NCI-H2081 treated with DMSO at 0.1 percent for 48 hours (cell line): ENCODE results near the gene ERMARD.

Experiments
- DNase-seq: peaks from one replicate; lab custom pipeline; 2025; lab: John Stamatoyannopoulos, UW

The ERMARD gene

DNA sequence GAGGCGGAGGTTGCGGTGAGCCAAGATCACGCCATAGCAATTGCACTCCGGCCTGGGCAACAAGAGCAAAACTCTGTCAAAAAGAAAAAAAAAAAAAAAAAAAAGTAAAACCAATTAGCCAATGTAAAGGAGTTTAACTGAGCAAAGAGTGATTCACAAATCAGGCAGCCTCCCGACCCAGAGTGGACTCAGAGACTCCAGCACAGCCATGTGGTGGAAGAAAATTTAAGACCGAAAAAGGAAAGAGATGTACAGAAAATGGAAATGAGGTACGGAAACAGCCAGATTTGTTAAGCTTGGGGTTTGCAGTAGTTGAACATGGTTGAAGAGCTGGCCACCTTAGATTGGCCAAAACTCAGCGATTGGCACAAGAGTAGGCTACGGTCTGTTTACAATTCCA, 51.4 kb downstream of the ERMARD start:
- DNase-seq: no peak

DNA sequence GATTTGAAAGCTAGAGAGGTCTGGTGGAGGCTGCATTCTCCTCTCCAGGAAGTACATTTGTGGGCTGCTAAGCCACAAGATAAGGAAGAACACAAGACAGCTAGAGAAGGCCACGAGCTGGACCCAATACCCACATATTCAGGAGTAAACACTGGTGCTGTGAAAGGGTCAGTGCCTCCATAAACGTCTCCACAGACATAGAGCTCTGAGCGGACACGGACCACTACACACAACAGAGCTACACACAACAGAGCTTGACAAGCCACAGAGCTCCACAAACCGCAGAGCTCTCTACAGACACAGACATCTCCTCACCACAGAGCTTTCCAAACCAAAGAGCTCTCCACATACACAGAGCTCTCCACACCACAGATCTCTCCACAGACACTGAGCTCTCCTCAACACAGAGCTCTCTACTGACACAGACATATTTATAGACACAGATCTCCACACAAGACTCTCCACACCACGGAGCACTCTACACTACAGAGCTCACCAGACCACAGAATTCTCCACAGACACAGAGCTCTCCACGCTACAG, 51.9 kb downstream of the ERMARD start:
- no peak for DNase-seq

DNA sequence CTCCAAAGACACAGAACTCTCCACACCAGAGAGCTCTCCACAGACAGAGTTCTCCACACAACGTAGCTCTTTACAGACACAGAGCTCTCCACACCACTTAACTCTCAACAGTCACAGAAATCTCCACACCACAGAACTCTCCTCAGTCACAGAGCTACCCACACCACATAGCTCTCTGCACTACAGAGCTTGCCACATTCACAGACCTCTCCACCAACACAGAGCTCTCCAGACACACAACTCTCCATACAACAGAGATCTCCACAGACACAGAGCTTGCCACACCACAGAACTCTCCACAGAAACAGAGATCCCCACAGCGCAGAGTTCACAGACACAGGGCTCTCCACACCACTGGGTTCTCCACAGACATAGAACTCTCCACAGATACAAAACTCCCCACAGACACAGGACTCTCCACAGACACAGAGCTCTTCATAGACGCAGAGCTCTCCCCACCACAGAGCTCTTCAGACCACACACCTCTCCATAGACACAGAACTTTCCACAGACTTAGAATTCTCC, 52.5 kb downstream of the ERMARD start:
- no peak for DNase-seq

DNA sequence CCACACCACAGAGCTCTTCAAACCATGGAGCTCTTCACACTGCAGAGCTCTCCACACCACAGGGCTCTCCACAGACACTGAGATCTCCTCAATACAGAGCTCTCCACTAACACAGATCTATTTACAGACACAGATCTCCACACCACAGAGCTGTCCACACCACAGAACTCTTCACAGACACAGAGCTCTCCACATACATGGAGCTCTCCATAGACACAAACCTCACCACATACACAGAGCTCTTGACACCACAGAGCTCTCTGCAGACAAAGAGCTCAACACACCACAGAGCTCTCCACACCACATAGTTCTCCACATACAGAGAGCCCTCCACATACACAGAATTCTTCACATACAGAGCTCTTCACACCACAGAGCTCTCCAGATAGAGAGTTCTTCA, 53.0 kb downstream of the ERMARD start:
- no peak for DNase-seq

DNA sequence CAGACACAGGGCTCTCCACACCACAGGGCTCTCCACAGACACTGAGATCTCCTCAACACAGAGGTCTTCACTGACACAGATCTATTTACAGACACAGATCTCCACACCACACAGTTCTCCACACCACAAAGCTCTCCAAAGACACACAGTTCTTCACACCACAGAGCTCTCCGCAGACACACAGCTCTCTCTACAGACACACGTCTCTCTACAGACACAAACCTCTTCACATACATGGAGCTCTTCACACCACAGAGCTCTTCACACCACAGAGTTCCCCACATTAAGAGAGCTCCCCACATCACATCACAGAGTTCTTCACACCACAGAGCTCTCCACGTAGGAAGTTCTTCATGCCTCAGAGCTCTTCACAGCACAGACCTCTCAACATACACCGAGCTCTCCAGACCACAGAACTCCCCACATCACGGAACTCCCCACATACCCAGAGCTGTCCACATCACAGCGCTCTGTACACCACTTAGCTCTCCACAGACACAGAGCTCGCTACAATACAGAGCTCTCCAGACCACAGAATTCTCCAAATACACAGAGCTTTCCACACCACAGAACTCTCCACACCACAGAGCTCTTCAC, 53.9 kb downstream of the ERMARD start:
- DNase-seq: no peak

DNA sequence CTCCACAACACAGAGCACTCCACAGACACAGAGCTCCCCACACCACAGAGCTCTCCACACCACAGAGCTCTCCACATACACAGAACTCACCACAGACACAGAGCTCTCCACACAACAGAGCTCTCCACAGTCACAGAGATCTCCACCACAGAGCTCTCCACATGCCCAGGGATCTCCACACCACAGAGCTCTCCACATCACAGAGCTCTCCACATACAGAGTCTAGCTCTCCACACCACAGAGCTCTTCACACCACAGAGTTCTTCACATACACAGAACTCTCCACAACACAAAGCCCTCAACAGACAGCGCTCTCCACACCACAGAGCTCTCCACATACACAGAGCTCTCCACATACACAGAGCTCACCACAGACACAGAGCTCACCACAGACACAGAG, 55.3 kb downstream of the ERMARD start:
- DNase-seq: no peak

DNA sequence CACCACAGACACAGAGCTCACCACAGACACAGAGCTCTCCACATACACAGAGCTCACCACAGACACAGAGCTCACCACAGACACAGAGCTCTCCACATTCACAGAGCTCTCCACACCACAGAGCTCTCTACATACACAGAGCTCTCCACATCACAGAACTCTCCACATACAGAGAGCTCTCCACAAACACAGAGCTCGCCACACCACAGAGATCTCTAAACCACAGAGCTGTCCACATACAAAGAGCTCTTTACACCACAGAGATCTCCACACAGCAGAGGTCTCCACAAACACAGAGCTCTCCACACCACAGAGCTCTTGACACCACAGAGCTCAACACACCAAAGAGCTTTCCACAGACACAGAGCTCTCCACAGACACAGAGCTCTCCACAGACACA, 55.8 kb downstream of the ERMARD start:
- DNase-seq: no peak

DNA sequence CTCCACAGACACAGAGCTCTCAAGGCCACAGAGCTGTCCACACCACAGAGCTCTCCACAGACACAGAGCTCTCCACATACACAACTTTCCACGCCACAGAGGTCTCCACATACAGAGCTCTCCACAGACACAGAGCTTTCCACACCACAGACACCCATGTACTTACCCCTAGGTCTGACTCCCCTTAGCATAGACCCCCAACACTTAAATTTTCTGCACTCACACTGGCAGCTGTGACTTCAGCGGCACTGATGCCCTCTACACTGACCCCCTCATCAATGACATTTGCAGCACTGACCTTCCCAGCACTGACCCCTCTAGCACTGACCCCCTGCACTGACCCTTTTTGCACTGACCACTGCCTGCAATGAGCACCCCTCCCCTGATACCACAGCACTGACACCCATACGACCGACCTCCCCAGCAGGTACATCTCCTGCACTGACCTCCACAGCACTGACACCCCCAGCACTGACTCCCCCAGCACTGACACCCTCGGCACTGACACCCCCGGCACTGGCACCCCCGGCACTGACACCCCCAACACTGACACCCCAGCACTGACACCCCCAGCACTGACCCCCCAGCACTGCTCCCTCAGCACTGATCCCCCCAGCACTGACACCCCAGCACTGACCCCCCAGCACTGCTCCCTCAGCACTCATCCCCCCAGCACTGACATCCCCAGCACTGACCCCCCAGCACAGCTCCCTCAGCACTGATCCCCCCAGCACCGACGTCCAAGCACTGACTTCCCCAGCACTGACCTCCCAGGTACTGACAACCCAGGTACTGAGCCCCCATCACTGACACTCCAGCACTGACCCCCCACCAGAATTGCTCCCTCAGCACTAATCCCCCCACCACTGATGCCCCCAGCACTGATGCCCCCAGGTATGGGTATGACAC, 56.5 kb downstream of the ERMARD start:
- DNase-seq: no peak

DNA sequence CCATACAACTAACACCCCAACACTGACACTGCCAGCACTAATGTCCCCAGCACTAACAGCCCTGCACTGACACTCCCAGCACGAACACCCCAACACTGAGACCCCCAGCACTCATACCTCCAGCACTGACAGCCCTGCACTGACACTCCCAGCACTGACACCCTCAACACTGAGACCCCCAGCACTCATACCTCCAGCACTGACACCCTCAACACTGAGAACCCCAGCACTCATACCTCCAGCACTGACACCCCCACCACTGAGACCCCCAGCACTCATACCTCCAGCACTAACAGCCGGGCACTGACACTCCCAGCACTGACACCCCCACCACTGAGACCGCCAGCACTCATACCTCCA, 57.2 kb downstream of the ERMARD start:
- no peak for DNase-seq

DNA sequence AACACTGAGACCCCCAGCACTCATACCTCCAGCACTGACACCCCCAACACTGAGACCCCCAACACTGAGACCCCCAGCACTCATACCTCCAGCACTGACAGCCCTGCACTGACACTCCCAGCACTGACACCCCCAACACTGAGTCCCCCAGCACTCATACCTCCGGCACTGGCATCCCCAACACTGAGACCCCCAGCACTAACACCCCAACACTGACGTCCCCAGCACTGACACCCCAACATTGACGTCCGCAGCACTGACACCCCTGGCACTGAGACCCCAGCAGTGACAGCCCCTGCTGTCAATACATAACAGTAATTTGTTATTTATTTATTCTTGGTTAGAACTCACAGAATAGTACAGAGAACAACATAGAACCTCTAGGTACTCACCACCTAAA, 58.0 kb downstream of the ERMARD start:
- DNase-seq: no peak

DNA sequence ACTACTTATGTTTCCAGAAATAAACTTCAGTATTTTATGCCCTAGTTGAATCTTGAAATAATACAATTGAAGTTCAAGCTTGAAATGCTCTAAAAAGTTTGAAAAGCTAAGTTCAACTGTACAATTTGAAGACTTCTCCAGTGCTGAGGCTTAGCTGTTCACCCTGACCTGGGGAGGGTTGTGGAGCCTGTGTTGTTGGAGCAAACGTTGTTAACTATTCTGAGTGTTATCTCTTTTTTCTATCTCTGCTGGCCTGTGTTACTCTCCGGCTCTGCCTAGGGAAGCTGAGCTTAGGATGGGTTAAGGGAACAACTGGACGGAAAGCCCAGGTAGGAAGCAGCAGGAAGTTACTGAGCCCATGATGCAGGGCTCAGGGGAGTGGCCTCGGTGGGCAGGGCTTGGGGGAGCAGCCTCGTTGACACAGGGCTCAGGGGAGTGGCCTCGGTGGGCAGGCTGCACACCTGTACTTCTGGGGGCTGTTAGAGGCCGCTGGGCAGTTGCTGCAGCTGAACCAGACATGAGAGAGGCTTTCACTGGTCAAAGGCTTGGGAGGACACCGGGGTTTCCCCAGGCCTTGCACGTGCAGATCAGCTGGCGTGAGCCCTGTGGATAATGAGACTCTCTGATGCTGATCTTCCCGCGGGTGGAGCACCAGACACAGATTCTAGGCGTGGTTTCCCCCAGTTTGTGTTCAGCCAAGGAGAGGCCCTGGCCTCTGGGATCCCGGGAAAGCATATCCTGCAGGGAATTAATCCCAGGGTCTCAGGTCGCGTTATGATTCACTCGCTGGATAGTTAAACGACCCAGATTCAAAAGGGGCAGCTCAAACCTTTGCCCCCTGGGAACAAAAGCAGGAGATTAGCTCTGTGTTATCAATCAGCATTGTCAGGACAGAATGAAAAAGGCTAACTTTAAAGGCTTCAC, 58.9 kb downstream of the ERMARD start:
- DNase-seq: no peak

DNA sequence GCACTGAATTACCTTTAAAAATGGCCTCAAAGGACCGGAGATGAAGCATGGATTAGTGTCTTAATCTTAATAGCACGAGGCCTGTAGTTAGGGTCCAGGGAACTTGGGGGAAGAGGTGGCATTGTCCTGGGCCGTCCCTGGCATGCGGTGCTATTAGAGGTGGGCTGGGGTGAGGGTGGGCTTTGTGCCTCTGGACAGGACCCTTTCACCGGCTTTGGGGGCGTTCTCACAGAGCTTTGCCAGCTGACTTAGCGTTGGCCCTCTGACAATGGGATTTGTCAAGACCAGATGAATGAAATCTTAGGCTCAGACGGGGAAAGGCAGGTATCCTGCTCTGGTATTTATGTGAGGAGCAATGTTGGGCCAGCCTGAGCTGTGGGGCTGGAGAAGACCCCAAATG, 59.6 kb downstream of the ERMARD start:
- no peak for DNase-seq

DNA sequence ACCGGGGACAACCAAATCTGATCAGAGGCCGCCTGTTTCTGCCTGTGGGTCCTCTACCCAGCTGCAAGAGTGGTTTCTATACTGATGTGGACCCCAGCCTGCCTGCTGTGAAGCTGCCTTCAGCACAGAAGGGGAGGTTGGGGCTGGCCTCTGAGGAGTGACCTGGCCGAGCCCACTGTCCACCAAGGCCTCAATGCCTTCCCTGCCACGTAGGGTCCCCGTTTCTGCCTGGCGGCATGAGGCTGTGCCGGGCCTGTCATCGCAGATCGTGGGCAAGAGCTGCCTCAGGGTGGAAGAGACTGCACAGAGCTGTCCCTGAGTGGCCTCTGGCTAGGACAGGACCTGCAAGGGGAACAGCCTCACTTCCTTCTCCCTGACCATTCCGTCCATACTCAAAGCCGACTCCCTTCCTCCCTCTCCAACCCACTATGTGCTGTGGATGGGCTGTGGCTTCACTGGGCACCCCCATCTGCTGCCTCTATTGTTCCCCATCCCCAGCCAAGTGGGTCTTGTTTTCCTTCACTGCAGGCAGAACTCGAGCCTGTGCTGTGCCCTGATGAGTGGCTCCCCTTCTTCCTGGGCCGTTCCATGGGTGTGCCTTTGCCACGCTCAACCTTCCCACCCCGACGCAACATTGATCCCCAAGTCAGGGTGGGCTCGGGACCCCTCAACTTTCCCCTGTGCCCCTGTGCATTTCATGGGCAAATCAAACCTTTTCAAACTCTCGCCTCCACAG, 60.3 kb downstream of the ERMARD start:
- DNase-seq: no peak

DNA sequence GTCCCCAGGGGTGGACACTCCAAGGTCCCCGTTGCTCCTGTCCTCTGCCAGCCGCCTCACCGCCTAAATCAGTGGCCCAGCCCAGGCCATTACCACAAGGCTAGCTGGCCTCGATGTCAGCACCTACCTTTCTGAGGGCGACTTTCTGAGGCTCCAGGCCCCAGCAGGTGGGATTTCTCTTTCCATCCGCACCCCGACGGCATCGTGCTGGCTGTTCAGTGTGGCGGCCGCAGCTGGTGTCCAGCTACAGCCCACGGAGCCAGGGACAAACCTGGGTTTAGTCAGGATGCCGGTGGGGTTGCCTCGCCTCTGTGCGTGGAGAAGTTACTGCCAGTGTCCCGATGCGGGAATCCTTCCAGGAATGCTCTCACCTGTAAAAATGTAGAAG, 60.8 kb downstream of the ERMARD start:
- DNase-seq: no peak

DNA sequence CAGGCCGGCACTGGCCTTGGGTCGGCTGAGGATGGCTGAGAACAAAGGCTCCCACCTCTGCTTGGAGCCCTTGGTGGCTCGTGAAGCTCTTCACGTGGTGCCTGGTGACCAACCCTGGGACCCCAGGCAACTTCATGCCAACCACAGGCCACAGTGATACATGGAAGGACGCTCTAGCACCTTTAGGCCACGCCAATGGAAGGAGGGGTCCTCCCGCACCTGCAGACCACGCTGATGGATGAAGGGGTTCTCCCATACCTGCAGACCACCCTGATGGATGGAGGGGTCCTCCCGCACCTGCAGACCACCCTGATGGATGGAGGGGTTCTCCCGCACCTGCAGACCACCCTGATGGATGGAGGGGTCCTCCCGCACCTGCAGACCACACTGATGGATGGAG, 62.5 kb downstream of the ERMARD start:
- DNase-seq: no peak

DNA sequence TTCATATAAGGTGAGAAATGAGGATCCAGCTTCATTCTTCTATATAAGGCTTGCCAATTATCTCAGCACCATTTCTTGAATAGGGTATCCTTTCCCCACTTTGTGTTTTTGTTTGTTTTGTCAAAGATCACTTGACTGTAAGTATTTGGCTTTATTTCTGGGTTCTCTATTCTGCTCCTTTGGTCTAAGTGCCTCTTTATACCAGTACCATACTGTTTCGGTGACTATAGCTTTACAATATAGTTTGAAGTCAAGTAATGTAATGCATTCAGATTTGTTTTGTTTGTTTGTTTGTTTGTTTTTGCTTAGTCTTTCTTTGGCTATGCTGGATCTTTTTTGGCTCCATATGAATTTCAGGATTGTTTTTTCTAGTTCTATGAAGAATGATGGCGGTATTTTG, 64.6 kb downstream of the ERMARD start:
- DNase-seq: no peak

DNA sequence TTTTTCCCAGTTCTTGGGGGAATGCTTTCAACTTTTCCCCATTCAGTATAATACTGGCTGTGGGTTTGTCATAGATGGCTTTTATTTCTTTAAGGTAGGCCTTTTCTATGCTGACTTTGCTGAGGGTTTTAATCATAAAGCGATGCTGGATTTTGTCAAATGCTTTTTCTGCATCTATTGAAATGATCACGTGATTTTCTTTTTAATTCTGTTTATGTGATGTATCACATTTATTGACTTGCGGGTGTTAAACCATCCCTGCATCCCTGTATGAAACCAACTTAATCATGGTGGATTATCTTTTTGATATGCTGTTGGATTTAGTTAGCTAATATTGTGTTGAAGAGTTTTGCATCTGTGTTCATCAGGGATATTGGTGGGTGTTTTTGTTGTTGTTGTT, 65.6 kb downstream of the ERMARD start:
- no peak for DNase-seq

DNA sequence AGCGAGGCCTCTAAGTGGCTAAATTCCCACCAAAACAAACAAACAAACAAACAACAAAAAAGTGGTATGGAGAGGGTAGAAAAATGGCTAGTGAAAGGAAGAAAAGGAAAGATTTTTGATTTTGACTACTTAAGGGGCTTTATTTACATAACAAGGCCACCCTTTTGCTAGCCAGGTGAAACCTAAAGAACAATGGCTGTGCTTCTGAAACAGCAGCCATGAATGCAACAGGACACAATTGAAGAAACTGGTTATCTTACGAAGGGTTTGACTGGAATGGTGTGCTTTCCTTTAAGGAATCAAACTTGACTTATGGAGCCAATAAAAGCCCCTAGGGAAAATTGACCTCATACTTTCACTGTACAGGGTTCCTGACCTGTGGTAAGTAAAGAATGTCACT, 68.9 kb downstream of the ERMARD start:
- DNase-seq: no peak

DNA sequence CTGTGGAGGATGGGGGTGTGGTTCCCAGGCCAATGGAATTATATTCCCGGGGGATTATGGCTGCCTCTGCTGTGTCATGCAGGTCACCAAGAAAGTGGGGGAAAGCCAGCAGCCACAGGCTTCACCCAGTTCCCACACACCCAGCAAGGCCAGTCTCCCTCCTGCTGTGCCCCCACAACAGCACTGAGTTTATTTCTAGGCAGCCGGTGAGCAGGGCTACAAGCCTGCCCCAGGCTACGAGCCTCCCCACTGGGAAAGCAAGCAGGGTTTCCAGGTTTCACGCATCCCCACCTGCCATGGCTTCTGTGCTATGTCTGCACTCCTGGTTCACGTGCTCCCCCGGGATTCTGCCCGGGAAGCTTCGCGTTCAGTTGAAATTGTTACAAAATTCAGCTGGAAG, 72.6 kb downstream of the ERMARD start:
- no peak for DNase-seq

DNA sequence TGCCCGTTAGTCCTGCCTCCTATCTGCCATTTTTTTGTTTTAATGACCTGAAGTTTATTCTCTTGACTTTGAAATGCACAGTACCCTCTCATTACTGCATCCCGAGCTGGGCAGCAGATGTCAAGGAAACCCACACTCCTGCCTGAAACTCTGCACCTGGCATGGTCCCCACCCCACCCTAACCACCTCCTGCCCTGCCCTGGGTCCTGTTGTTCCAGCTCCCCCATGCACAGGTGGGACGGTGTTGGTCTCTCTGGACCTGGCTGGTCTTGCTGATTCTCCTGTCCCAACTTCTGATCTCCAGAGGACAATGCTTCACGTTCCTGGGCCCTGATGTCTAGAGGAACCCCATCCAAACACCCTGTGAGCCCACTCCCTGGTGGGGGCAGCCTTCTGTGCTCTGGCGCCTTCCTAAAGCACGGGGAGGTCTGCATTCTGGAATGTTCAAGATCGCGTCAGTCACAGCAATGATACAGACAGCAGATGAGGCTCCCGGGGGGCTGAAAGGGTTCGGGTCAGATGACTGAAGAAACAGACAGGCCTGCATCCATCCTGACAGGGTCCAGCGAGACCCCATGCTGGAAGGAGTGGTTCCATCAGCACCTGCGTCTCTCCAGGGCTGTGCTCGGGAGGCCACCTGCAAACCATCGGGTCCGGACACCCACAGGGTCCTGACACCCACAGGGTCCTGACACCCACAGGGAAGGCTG, 73.6 kb downstream of the ERMARD start:
- no peak for DNase-seq
